IPS-18c (cell line): ENCODE measurements around the gene ZNF45.
A peak's percentile ranks its signal among the peaks of the same experiment; 100 is the strongest.
"Not testable (repeated sequence)": the region's sequence is repeated elsewhere in the genome, so short reads cannot be mapped to it uniquely, and the experiment has no call there.

Source experiments
- H3K4me3 ChIP-seq: 2 replicates; pipeline ENCODE4 v1.7.0; 2013; ENCODE audit warnings: low read depth, mild to moderate bottlenecking, low read length, moderate library complexity; ENCODE audit not compliant: insufficient read depth
- H3K9me3 ChIP-seq: one replicate; pipeline ENCODE4 v1.6.1; 2013; ENCODE audit warnings: mild to moderate bottlenecking, low read length, moderate library complexity; ENCODE audit not compliant: control insufficient read depth, insufficient read depth

The ZNF45 gene

GRCh38 chr19:43934055-43934984, 762 bp downstream of the ZNF45 start:
- H3K4me3 ChIP-seq: peak overlapping the region; percentile 73

GRCh38 chr19:43928820-43929219, 6.3 kb downstream of the ZNF45 start:
- Histone ChIP-seq H3K4me3 (no peak overlapping the region), H3K9me3 (peaks cover 3% of the 10 kb centered on the region)

More at GRCh38 chr19:43934055-43934984, 762 bp downstream of the ZNF45 start:
- H3K9me3 ChIP-seq: no peaks in the 10 kb centered on the region

GRCh38 chr19:43923875-43924274, 11.2 kb downstream of the ZNF45 start:
- Histone ChIP-seq H3K4me3 (no peak overlapping the region), H3K9me3 (peaks cover 3% of the 10 kb centered on the region)

GRCh38 chr19:43914051-43914450, 21.0 kb downstream of the ZNF45 start:
- Histone ChIP-seq H3K4me3 (no peak overlapping the region), H3K9me3 (peaks cover 28% of the 10 kb centered on the region)

GRCh38 chr19:43913383-43913782, 21.7 kb downstream of the ZNF45 start:
- peaks cover 28% of the 10 kb centered on the region for H3K9me3 ChIP-seq
- no peak overlapping the region for H3K4me3 ChIP-seq

GRCh38 chr19:43910884-43911283, 24.2 kb downstream of the ZNF45 start:
- Histone ChIP-seq H3K4me3 (no peak overlapping the region), H3K9me3 (peaks cover 28% of the 10 kb centered on the region)

GRCh38 chr19:43908659-43909058, 26.4 kb downstream of the ZNF45 start:
- Histone ChIP-seq H3K9me3 (peaks cover 12% of the 10 kb centered on the region), H3K4me3 (no peak overlapping the region)

GRCh38 chr19:43906774-43907173, 28.3 kb downstream of the ZNF45 start:
- H3K9me3 ChIP-seq: peaks cover 6% of the 10 kb centered on the region
- no peak overlapping the region for H3K4me3 ChIP-seq

- Histone ChIP-seq H3K4me3 (no peak overlapping the region), H3K9me3 (peaks cover 6% of the 10 kb centered on the region)
These were observed 29.2 kb downstream of the ZNF45 start for GRCh38 chr19:43905897-43906296.

GRCh38 chr19:43902399-43902798, 32.7 kb downstream of the ZNF45 start:
- H3K9me3 ChIP-seq: peaks cover 6% of the 10 kb centered on the region
- H3K4me3 ChIP-seq: no peak overlapping the region

- Histone ChIP-seq H3K4me3 (peak overlapping the region; percentile 67), H3K9me3 (peaks cover 6% of the 10 kb centered on the region)
These were observed 33.4 kb downstream of the ZNF45 start for GRCh38 chr19:43901395-43902390.

- Histone ChIP-seq H3K9me3 (peaks cover 4% of the 10 kb centered on the region), H3K4me3 (no peak overlapping the region)
These were observed 39.3 kb downstream of the ZNF45 start for GRCh38 chr19:43895727-43896308.

- Histone ChIP-seq H3K4me3 (no peak within 1 kb of the TSS), H3K9me3 (peaks cover 4% of the 10 kb centered on the region)
These were observed 51.2 kb downstream of the ZNF45 start, which contains the start of gene ZNF404 for GRCh38 chr19:43883864-43884263. Gene ZNF404, minus strand, starts transcription at chr19:43883964.

- H3K9me3 ChIP-seq: peaks cover 9% of the 10 kb centered on the region
These were observed 54.6 kb downstream of the ZNF45 start for GRCh38 chr19:43880483-43880882.

GRCh38 chr19:43872547-43873336, 62.3 kb downstream of the ZNF45 start:
- H3K9me3 ChIP-seq: peaks cover 2% of the 10 kb centered on the region

More at GRCh38 chr19:43880483-43880882, 54.6 kb downstream of the ZNF45 start:
- no peak overlapping the region for H3K4me3 ChIP-seq

GRCh38 chr19:43866923-43867322, 68.2 kb downstream of the ZNF45 start:
- not testable (repeated sequence) for H3K9me3 ChIP-seq, H3K4me3 ChIP-seq

More at GRCh38 chr19:43872547-43873336, 62.3 kb downstream of the ZNF45 start:
- H3K4me3 ChIP-seq: no peak overlapping the region
